Stimulated activated CD8-positive, alpha-beta memory T cell treated with anti-CD3 and anti-CD28 coated beads, Interleukin-12 subunit alpha, Interleukin-12 subunit beta, amount 100 ng/mL, for 4 hours (primary cell): Measurements from ENCODE around the gene VAMP2.

Experiments
- DNase-seq: peaks from one replicate; pipeline ENCODE4 v3.0.0-alpha.2; 2020; ENCODE audit warnings: low read depth

Gene VAMP2

GRCh38 chr17:8155231-8155995, 7.3 kb downstream of the VAMP2 start:
- DNase-seq = no peak

- no peak for DNase-seq
Observed at GRCh38 chr17:8154608-8155155, 8.1 kb downstream of the VAMP2 start.

- DNase-seq = peak; percentile 69
Observed at GRCh38 chr17:8153957-8154607, 8.7 kb downstream of the VAMP2 start.

- DNase-seq = no peak
Observed at GRCh38 chr17:8153525-8153956, 9.2 kb downstream of the VAMP2 start.

- no peak for DNase-seq
Observed at GRCh38 chr17:8153031-8153451, 9.7 kb downstream of the VAMP2 start.

GRCh38 chr17:8152112-8152775, 10.5 kb downstream of the VAMP2 start, which contains the start of gene PER1:
PER1 (minus strand) TSS chr17:8152404; CDS start chr17:8150706, 1,698 bp downstream.
- peak; percentile 78 for DNase-seq

GRCh38 chr17:8151641-8152111, 11.1 kb downstream of the VAMP2 start:
- no peak for DNase-seq

- peak; percentile 88 for DNase-seq
Observed at GRCh38 chr17:8151120-8151640, 11.6 kb downstream of the VAMP2 start.

GRCh38 chr17:8150194-8151119, 12.3 kb downstream of the VAMP2 start:
- no peak for DNase-seq

- DNase-seq = no peak
Observed at GRCh38 chr17:8149419-8150193, 13.1 kb downstream of the VAMP2 start.

- DNase-seq = no peak
Observed at GRCh38 chr17:8148560-8148959, 14.2 kb downstream of the VAMP2 start.

- DNase-seq = no peak
Observed at GRCh38 chr17:8147805-8148404, 14.8 kb downstream of the VAMP2 start.

- no peak for DNase-seq
Observed at GRCh38 chr17:8147141-8147804, 15.5 kb downstream of the VAMP2 start.

GRCh38 chr17:8146381-8147140, 16.2 kb downstream of the VAMP2 start:
- DNase-seq = no peak

- no peak for DNase-seq
Observed at GRCh38 chr17:8145811-8146210, 16.9 kb downstream of the VAMP2 start.

- DNase-seq = no peak
Observed at GRCh38 chr17:8144401-8145231, 18.1 kb downstream of the VAMP2 start.

GRCh38 chr17:8143581-8144400, 19.0 kb downstream of the VAMP2 start:
- DNase-seq = no peak
